Peyer's patch (tissue), 4 donors: ENCODE measurements around the gene TFAP2C.

ENCODE experiments used
- CTCF ChIP-seq, 6 experiments: fragments of 450-650 bp in 4 of 6; fragments of 200-600 bp in 2 of 6; sonication (generic) in 1 of 6; IDR thresholded peaks; one replicate each; pipeline ENCODE4 v1.5.1; 2017 to 2019; ENCODE audit warnings: antibody characterized with exemption in 6 of 6, mild to moderate bottlenecking in 3 of 6, moderate library complexity in 1 of 6
- POLR2A ChIP-seq, 2 donors: fragments of 450-650 bp; IDR thresholded peaks; one replicate each; pipeline ENCODE4 v1.5.1; 2017; ENCODE audit warnings: antibody characterized with exemption in 2 of 2, mild to moderate bottlenecking in 2 of 2, moderate library complexity in 2 of 2

GRCh38 chr20:56685879-56686278, 56.8 kb downstream of the TFAP2C start:
- no peak for TF ChIP-seq CTCF (IDR thresholded peaks at IDR 0.05)
- no peak for TF ChIP-seq POLR2A (IDR thresholded peaks at IDR 0.05)
